ENCODE data around the gene SPTLC2. TPM values are rescaled to one million over a fixed set of nuclear protein-coding genes. Genes with fewer than 3 reads are reported as not detected.

SPTLC2 gene
- total and polyA plus RNA-seq, 2 of the 8 experiments (the other 6 are each of a cell fraction or from before 2014, with no cell fraction given), result 8.9 to 35.1 TPM

GRCh38 chr14:77620222-77620870, 3.9 kb upstream of the SPTLC2 start:
- H3K14ac ChIP-seq (ENCODE audit: insufficient read length), result no peak overlapping the region
- POLR2A ChIA-PET (ENCODE audit: partially characterized antibody), result interaction anchor here (0.6 kb wide), 1 partner anchor 1157 kb away, joined by 3 read pairs; no protein-coding TSS in a partner anchor

More at GRCh38 chr14:77620222-77620870, 3.9 kb upstream of the SPTLC2 start:
- no peak for FAIRE-seq
- H2AFZ ChIP-seq (ENCODE audit: low read length), result 0 out of 2 replicates have a peak overlapping the region, but pooled peaks have one; percentile 68
- no peak overlapping the region for H3K56ac ChIP-seq (replicated peaks; ENCODE audit: insufficient read length, low read depth, low read length)
- no peak overlapping the region for H2BK120ac ChIP-seq (replicated peaks; ENCODE audit: low read depth, low read length)
- no peak overlapping the region for H3K18ac ChIP-seq (ENCODE audit: extremely low read depth, low read length)
- H4K91ac ChIP-seq (replicated peaks; ENCODE audit: insufficient read length, low read length), result no peak overlapping the region
- H2AK5ac ChIP-seq (ENCODE audit: low read depth, low read length), result no peak overlapping the region
- WGBS, 2 experiments (ENCODE audit: extremely low coverage in 1 of 2, insufficient coverage in 1 of 2, insufficient read length in 1 of 2, insufficient replicate concordance in 2 of 2, low coverage in 1 of 2, low lambda C conversion rate in 2 of 2, missing lambda C conversion rate in 1 of 2), result 87% methylated on average over 16 of the region's 16 CpGs; no CpG with 5 or more reads in 1 of the 2 experiments
- H3K23ac ChIP-seq (ENCODE audit: insufficient read length), result no peak overlapping the region
- no peak overlapping the region for H3K4me3 ChIP-seq (ENCODE audit: extremely low read depth in 1 of 4, insufficient read depth in 2 of 4, low read depth in 3 of 4, low read length in 4 of 4)
- H4K5ac ChIP-seq (ENCODE audit: insufficient read length, low read depth, low read length), result no peak overlapping the region
- no peaks in the 10 kb centered on the region for H3K27me3 ChIP-seq (replicated peaks in 1 of 4; ENCODE audit: control insufficient read depth in 3 of 4, extremely low read depth in 1 of 4, insufficient read depth in 3 of 4, low read length in 3 of 4)
- H2BK15ac ChIP-seq (ENCODE audit: low read length), result no peak overlapping the region
- no peak overlapping the region for H3K4ac ChIP-seq (replicated peaks; ENCODE audit: insufficient read length, low read depth, low read length)
- CTCF ChIA-PET (ENCODE audit: partially characterized antibody), result no interaction called here
- no peak overlapping the region for H3K27ac ChIP-seq (ENCODE audit: low read depth, low read length)
- peaks cover 4 to 5% of the 10 kb centered on the region in 2 experiments; a peak in 3 of 4 replicates for H3K79me2 ChIP-seq (ENCODE audit: control insufficient read depth in 1 of 2, insufficient read depth in 2 of 2, low read length in 2 of 2)
- DNase-seq (ENCODE audit: low read depth in 1 of 2, low spot score in 2 of 2), result no peak
- peaks cover 2% of the 10 kb centered on the region; the same call in 1 of the 2 replicates for H3K23me2 ChIP-seq (ENCODE audit: low read depth, low read length)
- no peak overlapping the region for H3K4me2 ChIP-seq (ENCODE audit: insufficient read depth in 1 of 2, low read depth in 2 of 2, low read length in 2 of 2)
- no peak overlapping the region for H4K8ac ChIP-seq (ENCODE audit: extremely low read depth, insufficient read depth, low read length)
- no peaks in the 10 kb centered on the region for H3K79me1 ChIP-seq (ENCODE audit: low read depth, low read length)
- no peak overlapping the region for H2BK5ac ChIP-seq (ENCODE audit: low read depth, low read length)
- H3K9ac ChIP-seq (replicated peaks in 1 of 4; ENCODE audit: extremely low read depth in 1 of 4, low read depth in 3 of 4, low read length in 3 of 4), result no peak overlapping the region
- H3K4me1 ChIP-seq (replicated peaks in 1 of 4; ENCODE audit: control insufficient read depth in 3 of 4, insufficient read depth in 4 of 4, low read length in 3 of 4), result no peaks in the 10 kb centered on the region; a peak in 1 of 7 replicates
- no peak overlapping the region for H2BK20ac ChIP-seq (ENCODE audit: low read length)
- H2BK12ac ChIP-seq (ENCODE audit: low read depth, low read length), result no peak overlapping the region
- no peaks in the 10 kb centered on the region for H3K9me3 ChIP-seq (ENCODE audit: insufficient read depth in 2 of 2, low read depth in 1 of 2, low read length in 1 of 2)
- no peak for TF ChIP-seq SIX5 (IDR thresholded peaks at IDR 0.05; ENCODE audit: low read depth, low read length)
- no peak for TF ChIP-seq SIRT6 (IDR thresholded peaks at IDR 0.05; ENCODE audit: low read length)
- no peak for TF ChIP-seq POU5F1 (IDR thresholded peaks at IDR 0.05; ENCODE audit: low read depth, low read length)
- no peak for TF ChIP-seq GTF2F1 (IDR thresholded peaks at IDR 0.05; ENCODE audit: borderline replicate concordance, low read depth, low read length)
- no peak for TF ChIP-seq KDM5A (IDR thresholded peaks at IDR 0.05; ENCODE audit: low read length)
- TF ChIP-seq TEAD4 (IDR thresholded peaks at IDR 0.05; ENCODE audit: low read depth, low read length), result no peak
- no peak for TF ChIP-seq HDAC6 (IDR thresholded peaks at IDR 0.05; ENCODE audit: low read depth, low read length)
- no peak for TF ChIP-seq NRF1 (IDR thresholded peaks at IDR 0.05; ENCODE audit: low read depth, low read length)
- no peak for TF ChIP-seq JUND (IDR thresholded peaks at IDR 0.05; ENCODE audit: low read length)
- TF ChIP-seq POLR2A (IDR thresholded peaks at IDR 0.05; ENCODE audit: control extremely low read depth in 1 of 2, low read depth in 2 of 2, low read length in 2 of 2), result no peak
- peaks cover 0 to under 1% of the 10 kb centered on the region in 2 experiments for H4K20me1 ChIP-seq (replicated peaks in 1 of 2; ENCODE audit: control insufficient read depth in 1 of 2, insufficient read depth in 2 of 2, low read length in 2 of 2)
- H3K36me3 ChIP-seq (ENCODE audit: control insufficient read depth in 2 of 4, insufficient read depth in 4 of 4, low read length in 3 of 4), result no peaks in the 10 kb centered on the region
